H4 (cell line): Measurements from ENCODE around the gene S100A16. TPM values are rescaled to one million over a fixed set of nuclear protein-coding genes. Genes with fewer than 3 reads are reported as not detected.
"Not testable (repeated sequence)": the region's sequence is repeated elsewhere in the genome, so short reads cannot be mapped to it uniquely, and the experiment has no call there.

Experiments
- DNase-seq: peaks from one replicate; pipeline ENCODE4 v3.0.0-alpha.2; 2015; ENCODE audit warnings: low spot score
- total RNA-seq: library from RNA; depleted of rRNA; stranded (reverse); fragments of >200 nt; shearing (Covaris generic); gene quantifications from 2 replicates; pipeline ENCODE4 v1.2.3, GENCODE V29; 2014

S100A16 gene
- total RNA-seq, 1 experiment from 2014 or later, result 35.9 TPM

GRCh38 chr1:153586347-153586746 is 26.6 kb downstream of the S100A16 start:
- DNase-seq, result no peak

- no peak for DNase-seq
Observed at GRCh38 chr1:153585006-153585405, 27.9 kb downstream of the S100A16 start.

GRCh38 chr1:153583976-153584375 is 29.0 kb downstream of the S100A16 start:
- no peak for DNase-seq

GRCh38 chr1:153583514-153583913 is 29.4 kb downstream of the S100A16 start:
- DNase-seq, result not testable (repeated sequence)

- DNase-seq, result not testable (repeated sequence)
Observed at GRCh38 chr1:153582836-153583235, 30.1 kb downstream of the S100A16 start.

GRCh38 chr1:153578936-153579335 is 34.0 kb downstream of the S100A16 start:
- DNase-seq, result no peak

- no peak for DNase-seq
Observed at GRCh38 chr1:153578490-153578889, 34.4 kb downstream of the S100A16 start.

- DNase-seq, result no peak
Observed at GRCh38 chr1:153577624-153578051, 35.3 kb downstream of the S100A16 start.

GRCh38 chr1:153577138-153577537 is 35.8 kb downstream of the S100A16 start:
- no peak for DNase-seq

GRCh38 chr1:153575497-153575896 is 37.4 kb downstream of the S100A16 start:
- DNase-seq, result not testable (repeated sequence)

- DNase-seq, result not testable (repeated sequence)
Observed at GRCh38 chr1:153575081-153575491, 37.9 kb downstream of the S100A16 start.

- DNase-seq, result no peak
Observed at GRCh38 chr1:153573351-153573750, 39.6 kb downstream of the S100A16 start.

GRCh38 chr1:153572569-153573015 is 40.3 kb downstream of the S100A16 start:
- DNase-seq, result peak; percentile 83

- no peak for DNase-seq
Observed at GRCh38 chr1:153571706-153572105, 41.2 kb downstream of the S100A16 start.

- no peak for DNase-seq
Observed at GRCh38 chr1:153570874-153571273, 42.1 kb downstream of the S100A16 start.

- no peak for DNase-seq
Observed at GRCh38 chr1:153569465-153569864, 43.5 kb downstream of the S100A16 start.

- peak; percentile 85 for DNase-seq
Observed at GRCh38 chr1:153568367-153569099, 44.4 kb downstream of the S100A16 start.

- DNase-seq, result peak; percentile 41
Observed at GRCh38 chr1:153567621-153568366, 45.1 kb downstream of the S100A16 start.

GRCh38 chr1:153566414-153567371 is 46.2 kb downstream of the S100A16 start:
- DNase-seq, result peak; percentile 99

GRCh38 chr1:153565529-153566374 is 47.2 kb downstream of the S100A16 start, which contains the start of gene S100A2:
Gene S100A2, minus strand, starts transcription at chr1:153565844. Its CDS starts 1,967 bp downstream, at chr1:153563877.
- peak; percentile 95 for DNase-seq

- no peak for DNase-seq
Observed at GRCh38 chr1:153563991-153564390, 48.9 kb downstream of the S100A16 start.
